Measurements from ENCODE around the gene CNTRL.
"Not testable (repeated sequence)": the region's sequence is repeated elsewhere in the genome, so short reads cannot be mapped to it uniquely, and the experiment has no call there.

CNTRL gene

GRCh38 chr9:121118266-121118665, 43.5 kb downstream of the CNTRL start:
- Histone ChIP-seq H3K4me1 (ENCODE audit: control insufficient read depth, insufficient read depth, low read length) (peaks cover 5% of the 10 kb centered on the region), H3K36me3 (ENCODE audit: control insufficient read depth, insufficient read depth, low read length) (no peaks in the 10 kb centered on the region), H3K9ac (ENCODE audit: low read length) (no peak overlapping the region), H3K9me3 (ENCODE audit: control insufficient read depth, low read length) (no peaks in the 10 kb centered on the region), H3K4me3 (ENCODE audit: low read length) (no peak overlapping the region), H3K27me3 (ENCODE audit: control insufficient read depth, insufficient read depth, low read length) (no peaks in the 10 kb centered on the region)

- Histone ChIP-seq H3K36me3 (ENCODE audit: control insufficient read depth, insufficient read depth, low read length) (no peaks in the 10 kb centered on the region), H3K4me1 (ENCODE audit: control insufficient read depth, insufficient read depth, low read length) (peaks cover 5% of the 10 kb centered on the region)
Observed at GRCh38 chr9:121120386-121120785, 45.6 kb downstream of the CNTRL start.

GRCh38 chr9:121121582-121122087, 46.9 kb downstream of the CNTRL start:
- no peaks in the 10 kb centered on the region for H3K9me3 ChIP-seq (ENCODE audit: control insufficient read depth, low read length)
- no peaks in the 10 kb centered on the region for H3K36me3 ChIP-seq (ENCODE audit: control insufficient read depth, insufficient read depth, low read length)
- H3K4me3 ChIP-seq (ENCODE audit: low read length): peak overlapping the region; percentile 7
- H3K9ac ChIP-seq (ENCODE audit: low read length): peak overlapping the region; percentile 37
- H3K4me1 ChIP-seq (ENCODE audit: control insufficient read depth, insufficient read depth, low read length): peaks cover 5% of the 10 kb centered on the region
- H3K27me3 ChIP-seq (ENCODE audit: control insufficient read depth, insufficient read depth, low read length): no peaks in the 10 kb centered on the region

More at GRCh38 chr9:121120386-121120785, 45.6 kb downstream of the CNTRL start:
- H3K9ac ChIP-seq (ENCODE audit: low read length): no peak overlapping the region
- no peaks in the 10 kb centered on the region for H3K9me3 ChIP-seq (ENCODE audit: control insufficient read depth, low read length)
- no peaks in the 10 kb centered on the region for H3K27me3 ChIP-seq (ENCODE audit: control insufficient read depth, insufficient read depth, low read length)
- H3K4me3 ChIP-seq (ENCODE audit: low read length): no peak overlapping the region

GRCh38 chr9:121122246-121123032, 47.7 kb downstream of the CNTRL start:
- Histone ChIP-seq H3K36me3 (ENCODE audit: control insufficient read depth, insufficient read depth, low read length) (no peaks in the 10 kb centered on the region), H3K9ac (ENCODE audit: low read length) (peak overlapping the region; percentile 37), H3K4me1 (ENCODE audit: control insufficient read depth, insufficient read depth, low read length) (peaks cover 5% of the 10 kb centered on the region), H3K4me3 (ENCODE audit: low read length) (peak overlapping the region; percentile 7), H3K9me3 (ENCODE audit: control insufficient read depth, low read length) (no peaks in the 10 kb centered on the region), H3K27me3 (ENCODE audit: control insufficient read depth, insufficient read depth, low read length) (no peaks in the 10 kb centered on the region)

GRCh38 chr9:121123816-121124535, 49.2 kb downstream of the CNTRL start:
- H3K27me3 ChIP-seq (ENCODE audit: control insufficient read depth, insufficient read depth, low read length): no peaks in the 10 kb centered on the region
- no peak overlapping the region for H3K4me3 ChIP-seq (ENCODE audit: low read length)
- H3K9ac ChIP-seq (ENCODE audit: low read length): no peak overlapping the region
- H3K4me1 ChIP-seq (ENCODE audit: control insufficient read depth, insufficient read depth, low read length): peaks cover 5% of the 10 kb centered on the region
- H3K9me3 ChIP-seq (ENCODE audit: control insufficient read depth, low read length): no peaks in the 10 kb centered on the region
- H3K36me3 ChIP-seq (ENCODE audit: control insufficient read depth, insufficient read depth, low read length): no peaks in the 10 kb centered on the region

- no peak overlapping the region for H3K4me3 ChIP-seq (ENCODE audit: low read length)
- H3K9me3 ChIP-seq (ENCODE audit: control insufficient read depth, low read length): no peaks in the 10 kb centered on the region
- no peaks in the 10 kb centered on the region for H3K27me3 ChIP-seq (ENCODE audit: control insufficient read depth, insufficient read depth, low read length)
- H3K9ac ChIP-seq (ENCODE audit: low read length): no peak overlapping the region
- H3K4me1 ChIP-seq (ENCODE audit: control insufficient read depth, insufficient read depth, low read length): peaks cover 5% of the 10 kb centered on the region
- H3K36me3 ChIP-seq (ENCODE audit: control insufficient read depth, insufficient read depth, low read length): no peaks in the 10 kb centered on the region
Observed at GRCh38 chr9:121125590-121125989, 50.8 kb downstream of the CNTRL start.

GRCh38 chr9:121129384-121129783, 54.6 kb downstream of the CNTRL start:
- not testable (repeated sequence) for H3K27me3 ChIP-seq (ENCODE audit: control insufficient read depth, insufficient read depth, low read length); H3K4me3 ChIP-seq (ENCODE audit: low read length); H3K9me3 ChIP-seq (ENCODE audit: control insufficient read depth, low read length); H3K9ac ChIP-seq (ENCODE audit: low read length); H3K36me3 ChIP-seq (ENCODE audit: control insufficient read depth, insufficient read depth, low read length)
- H3K4me1 ChIP-seq (ENCODE audit: control insufficient read depth, insufficient read depth, low read length): peaks cover 13% of the 10 kb centered on the region

- Histone ChIP-seq H3K9me3 (ENCODE audit: control insufficient read depth, low read length) (no peaks in the 10 kb centered on the region), H3K27me3 (ENCODE audit: control insufficient read depth, insufficient read depth, low read length) (no peaks in the 10 kb centered on the region), H3K4me3 (ENCODE audit: low read length) (no peak overlapping the region), H3K4me1 (ENCODE audit: control insufficient read depth, insufficient read depth, low read length) (peaks cover 13% of the 10 kb centered on the region), H3K9ac (ENCODE audit: low read length) (no peak overlapping the region), H3K36me3 (ENCODE audit: control insufficient read depth, insufficient read depth, low read length) (no peaks in the 10 kb centered on the region)
Observed at GRCh38 chr9:121133104-121133816, 58.5 kb downstream of the CNTRL start.

GRCh38 chr9:121135642-121136041, 60.9 kb downstream of the CNTRL start:
- Histone ChIP-seq H3K27me3 (ENCODE audit: control insufficient read depth, insufficient read depth, low read length) (no peaks in the 10 kb centered on the region), H3K4me1 (ENCODE audit: control insufficient read depth, insufficient read depth, low read length) (peaks cover 13% of the 10 kb centered on the region), H3K36me3 (ENCODE audit: control insufficient read depth, insufficient read depth, low read length) (no peaks in the 10 kb centered on the region), H3K4me3 (ENCODE audit: low read length) (no peak overlapping the region), H3K9me3 (ENCODE audit: control insufficient read depth, low read length) (no peaks in the 10 kb centered on the region), H3K9ac (ENCODE audit: low read length) (no peak overlapping the region)

GRCh38 chr9:121138561-121138960, 63.8 kb downstream of the CNTRL start:
- Histone ChIP-seq H3K9me3 (ENCODE audit: control insufficient read depth, low read length) (no peaks in the 10 kb centered on the region), H3K27me3 (ENCODE audit: control insufficient read depth, insufficient read depth, low read length) (no peaks in the 10 kb centered on the region), H3K4me3 (ENCODE audit: low read length) (no peak overlapping the region), H3K4me1 (ENCODE audit: control insufficient read depth, insufficient read depth, low read length) (peaks cover under 1% of the 10 kb centered on the region), H3K36me3 (ENCODE audit: control insufficient read depth, insufficient read depth, low read length) (peaks cover 6% of the 10 kb centered on the region), H3K9ac (ENCODE audit: low read length) (no peak overlapping the region)

- Histone ChIP-seq H3K36me3 (ENCODE audit: control insufficient read depth, insufficient read depth, low read length) (peaks cover 6% of the 10 kb centered on the region), H3K4me1 (ENCODE audit: control insufficient read depth, insufficient read depth, low read length) (no peaks in the 10 kb centered on the region), H3K9me3 (ENCODE audit: control insufficient read depth, low read length) (no peaks in the 10 kb centered on the region), H3K9ac (ENCODE audit: low read length) (no peak overlapping the region), H3K27me3 (ENCODE audit: control insufficient read depth, insufficient read depth, low read length) (no peaks in the 10 kb centered on the region), H3K4me3 (ENCODE audit: low read length) (no peak overlapping the region)
Observed at GRCh38 chr9:121138973-121139372, 64.2 kb downstream of the CNTRL start.

- peaks cover 9% of the 10 kb centered on the region for H3K36me3 ChIP-seq (ENCODE audit: control insufficient read depth, insufficient read depth, low read length)
- H3K9ac ChIP-seq (ENCODE audit: low read length): no peak overlapping the region
- no peaks in the 10 kb centered on the region for H3K9me3 ChIP-seq (ENCODE audit: control insufficient read depth, low read length)
- no peaks in the 10 kb centered on the region for H3K4me1 ChIP-seq (ENCODE audit: control insufficient read depth, insufficient read depth, low read length)
- H3K27me3 ChIP-seq (ENCODE audit: control insufficient read depth, insufficient read depth, low read length): no peaks in the 10 kb centered on the region
- H3K4me3 ChIP-seq (ENCODE audit: low read length): no peak overlapping the region
Observed at GRCh38 chr9:121140162-121140561, 65.4 kb downstream of the CNTRL start.

Measured in mucosa of stomach (tissue), 1 donor.